Suppressor macrophage treated with lipopolysaccharide for 1 hour (primary cell): ENCODE results near the gene GOLGA6B.
"Not testable (repeated sequence)": the region's sequence is repeated elsewhere in the genome, so short reads cannot be mapped to it uniquely, and the experiment has no call there.

Experiments used
- DNase-seq, 3 donors: peaks; one replicate each; pipeline ENCODE4 v3.0.0-alpha.2; 2020 to 2022

Gene GOLGA6B

GRCh38 chr15:72669803-72670202 lies 15.3 kb downstream of the GOLGA6B start:
- DNase-seq: not testable (repeated sequence)

DNA sequence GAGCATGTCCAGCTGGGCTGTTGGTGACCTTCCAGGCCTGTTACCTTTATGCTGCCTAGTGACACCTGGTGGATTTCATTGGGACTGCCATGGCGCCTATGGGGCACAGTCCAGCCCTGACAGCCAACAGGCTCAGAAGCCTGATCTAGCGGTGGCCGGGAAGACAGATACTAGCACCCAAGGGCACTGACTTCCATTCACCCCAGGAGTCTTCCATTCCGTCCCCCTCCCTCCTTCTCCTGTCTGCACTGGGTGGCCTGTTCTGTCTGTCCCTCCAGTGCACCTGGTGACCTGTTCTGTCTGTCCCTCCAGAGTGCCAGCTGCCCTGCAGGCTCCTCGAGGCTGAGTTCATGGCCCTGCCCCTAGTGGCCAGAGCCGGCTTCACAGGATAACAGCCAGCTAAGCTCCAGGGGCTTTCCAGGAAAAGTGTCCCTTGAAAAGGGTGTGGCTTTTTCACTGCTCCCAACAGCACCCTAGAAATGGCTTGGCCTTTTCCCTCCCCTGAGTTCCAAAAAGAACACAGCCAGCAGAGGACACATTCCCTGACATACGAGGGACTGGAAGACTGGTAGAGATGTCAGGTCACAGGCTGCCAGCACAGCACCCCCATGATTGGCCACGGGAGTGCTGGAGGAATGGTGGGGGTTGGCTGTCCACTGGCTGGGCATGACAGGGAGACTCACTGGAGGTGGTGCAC lies 16.3 kb downstream of the GOLGA6B start:
- DNase-seq: peak; percentile 84 to 92 (median 90)

GRCh38 chr15:72671525-72671924 lies 17.0 kb downstream of the GOLGA6B start:
- no peak for DNase-seq

DNA sequence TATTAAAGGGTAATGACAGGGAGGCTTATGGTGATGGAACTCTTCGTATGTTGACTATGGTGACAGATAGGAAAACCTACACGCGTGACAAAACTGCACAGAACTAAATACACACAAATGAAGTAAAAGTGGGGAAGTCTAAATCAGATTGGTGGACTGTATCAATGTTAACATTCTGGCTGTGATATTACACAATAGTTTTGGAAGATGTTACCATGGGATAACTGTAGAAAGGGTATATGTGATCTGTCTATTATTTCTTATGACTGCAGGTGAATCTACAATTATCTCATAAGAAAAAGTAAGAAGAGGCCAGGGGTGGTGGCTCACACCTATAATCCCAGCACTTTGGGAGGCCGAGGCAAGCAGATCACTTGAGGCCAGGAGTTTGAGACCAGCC lies 22.3 kb downstream of the GOLGA6B start:
- DNase-seq: no peak

DNA sequence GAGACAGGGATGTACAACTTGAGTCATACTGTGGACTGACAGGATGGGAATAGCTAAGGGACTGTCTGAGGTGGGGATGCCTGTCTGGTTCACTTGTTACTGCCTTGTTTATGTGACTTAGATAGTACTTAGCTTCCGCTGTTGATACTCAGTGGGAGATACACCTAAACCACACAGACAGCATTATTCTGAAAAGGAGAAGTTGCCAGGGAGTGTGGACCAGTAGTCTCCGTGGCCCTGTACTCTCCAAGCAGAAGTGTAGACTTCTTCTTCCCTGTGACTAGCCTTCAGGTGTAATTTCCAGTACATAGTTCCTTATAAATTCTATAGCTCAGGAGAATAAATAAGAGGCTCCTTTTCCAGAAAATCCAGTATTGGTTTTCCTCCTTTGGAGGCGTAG lies 26.4 kb downstream of the GOLGA6B start:
- DNase-seq: no peak

GRCh38 chr15:72682772-72683171 lies 28.3 kb downstream of the GOLGA6B start:
- DNase-seq: no peak

GRCh38 chr15:72685301-72685924 lies 30.9 kb downstream of the GOLGA6B start:
- no peak for DNase-seq

DNA sequence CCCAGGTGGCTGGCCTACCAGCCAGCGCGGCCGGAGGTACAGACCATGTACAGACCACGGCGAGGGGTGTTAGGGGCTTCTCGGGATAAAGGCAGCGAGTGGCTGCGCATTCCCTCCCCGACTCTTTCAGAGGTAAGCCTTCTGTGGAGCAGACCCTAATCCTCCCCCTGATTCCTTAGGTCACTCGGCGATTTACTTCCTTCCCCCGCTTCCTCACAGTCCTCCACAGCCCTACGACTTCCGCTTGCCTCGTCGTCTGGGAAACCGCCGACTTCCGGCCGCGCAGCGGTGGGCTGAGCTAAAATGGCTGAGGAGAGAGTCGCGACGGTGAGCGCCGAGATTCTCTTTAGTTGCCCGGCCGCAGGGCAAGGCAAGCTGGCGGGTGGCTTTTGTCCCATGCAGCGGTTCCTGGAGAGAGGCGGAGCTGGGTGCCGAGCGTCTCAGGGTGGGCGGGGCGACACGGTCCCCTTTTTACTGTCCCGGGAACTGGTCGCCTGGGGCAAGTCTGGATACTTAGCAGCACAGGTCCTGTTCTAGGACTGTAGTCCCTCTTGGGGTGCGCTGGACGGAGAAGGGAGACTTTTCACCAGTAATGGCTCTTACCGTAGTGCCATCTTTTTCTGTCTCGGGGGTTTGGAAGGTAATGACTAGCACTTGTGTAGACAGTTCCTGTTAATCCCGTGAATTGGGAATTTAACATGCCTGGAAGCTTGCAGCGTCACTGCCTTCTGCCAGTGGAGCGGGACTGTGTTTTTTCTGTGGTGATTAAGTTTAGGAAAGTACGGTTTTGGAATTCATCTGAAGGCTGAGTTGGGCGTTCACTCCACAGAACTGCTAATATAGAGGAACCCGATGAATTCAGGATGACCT lies 31.7 kb downstream of the GOLGA6B start, which contains the start of the genes BBS4 and HIGD2B:
Gene BBS4 (plus strand): TSS at position 283 of the 870 bp plus-strand sequence. CDS start 21 bp downstream, at position 304.
Gene HIGD2B (minus strand): TSS at position 258 of the 870 bp plus-strand sequence. CDS start 9,808 bp downstream, outside the sequence.
- peak; percentile 93 to 94 (median 94) for DNase-seq

DNA sequence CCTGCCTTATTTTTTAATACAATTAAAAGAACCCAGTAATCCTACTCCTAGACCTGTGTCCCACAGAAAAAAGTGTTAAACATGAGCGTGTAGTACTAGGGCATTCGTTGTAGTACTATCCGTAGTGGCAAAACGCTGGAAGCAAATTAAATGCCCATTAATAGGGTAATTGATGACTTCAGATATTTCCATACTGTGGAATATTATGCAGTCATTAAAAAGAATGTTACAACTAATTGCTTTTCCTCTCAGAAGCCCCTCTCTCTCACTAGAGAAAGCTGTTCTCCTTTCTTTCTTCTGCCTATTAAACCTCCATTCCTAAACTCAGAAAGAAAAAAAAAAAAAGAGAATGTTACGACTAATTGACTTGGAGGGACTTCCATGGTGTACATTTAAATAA lies 34.2 kb downstream of the GOLGA6B start:
- no peak for DNase-seq

DNA sequence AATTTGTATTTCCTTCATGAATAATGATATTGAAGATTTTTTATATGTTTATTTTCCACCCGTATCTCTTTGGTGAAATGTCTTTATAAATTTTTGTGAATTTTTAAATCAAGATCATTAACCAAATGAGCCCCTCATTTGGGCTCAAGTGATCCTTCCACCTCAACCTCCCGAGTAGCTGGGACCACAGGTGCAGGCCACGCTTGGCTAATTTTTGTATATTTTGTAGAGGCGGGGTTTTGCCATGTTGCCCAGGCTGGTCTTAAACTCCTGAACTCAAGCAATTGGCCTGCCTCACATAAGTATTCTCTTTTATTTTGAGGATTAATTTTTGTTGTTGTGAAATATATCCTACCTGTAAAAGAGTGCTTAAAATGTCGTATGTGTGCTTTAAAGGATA lies 36.4 kb downstream of the GOLGA6B start:
- no peak for DNase-seq

GRCh38 chr15:72698938-72699337 lies 44.4 kb downstream of the GOLGA6B start:
- no peak for DNase-seq

DNA sequence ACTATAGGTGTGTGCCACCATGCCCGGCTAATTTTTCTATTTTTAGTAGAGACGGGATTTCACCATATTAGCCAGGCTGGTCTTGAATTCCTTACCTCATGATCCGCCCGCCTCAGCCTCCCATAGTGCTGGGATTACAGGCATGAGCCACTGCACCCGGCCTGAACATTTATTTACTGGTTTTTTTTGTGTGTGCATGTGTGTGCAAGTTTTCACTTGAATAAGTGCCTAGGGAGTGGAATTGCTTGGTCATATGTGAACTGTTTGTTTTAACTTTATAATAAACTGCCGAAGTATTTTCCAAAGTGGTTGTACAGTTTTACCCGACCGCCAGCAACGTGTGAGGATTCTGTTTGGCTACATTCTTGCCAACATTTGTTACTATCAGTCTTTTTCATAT lies 45.6 kb downstream of the GOLGA6B start:
- DNase-seq: no peak

- peak in 2 of 3 donors; percentile 25 to 41 for DNase-seq
These were observed 51.8 kb downstream of the GOLGA6B start for GRCh38 chr15:72706266-72706665.

GRCh38 chr15:72708551-72709303 lies 54.2 kb downstream of the GOLGA6B start:
- not testable (repeated sequence) for DNase-seq
